H9 (cell line): ENCODE data around the gene TNRC6A. TPM values are rescaled to one million over a fixed set of nuclear protein-coding genes. Genes with fewer than 3 reads are reported as not detected.

Experiments used
- DNase-seq: peaks from one replicate; pipeline ENCODE4 v3.0.0-alpha.2; 2017
- H2AFZ ChIP-seq: one replicate; pipeline ENCODE4 v1.6.1; 2013; ENCODE audit warnings: mild to moderate bottlenecking, low read length, control low read depth, moderate library complexity
- H2AK5ac ChIP-seq: 2 replicates; pipeline ENCODE4 v1.6.1; 2013; ENCODE audit warnings: low read length, control low read depth, mixed read lengths; ENCODE audit not compliant: insufficient read length
- H2BK120ac ChIP-seq: one replicate; pipeline ENCODE4 v1.6.1; 2013; ENCODE audit warnings: low read depth, mild to moderate bottlenecking, low read length, control low read depth, inconsistent platforms; ENCODE audit not compliant: poor library complexity, severe bottlenecking
- H2BK12ac ChIP-seq: 2 replicates; pipeline ENCODE4 v1.6.1; 2013; ENCODE audit warnings: low read length, control low read depth, mixed read lengths, low read depth; ENCODE audit not compliant: insufficient read length
- H2BK15ac ChIP-seq: 2 replicates; pipeline ENCODE4 v1.6.1; 2013; ENCODE audit warnings: low read depth, low read length, control low read depth
- H2BK20ac ChIP-seq: one replicate; pipeline ENCODE4 v1.6.1; 2013; ENCODE audit warnings: low read depth, mild to moderate bottlenecking, low read length, control low read depth, inconsistent platforms; ENCODE audit not compliant: poor library complexity, severe bottlenecking
- H2BK5ac ChIP-seq: 2 replicates; pipeline ENCODE4 v1.6.1; 2013; ENCODE audit warnings: low read length, control low read depth, mixed read lengths; ENCODE audit not compliant: insufficient read length
- H3K14ac ChIP-seq: 2 replicates; pipeline ENCODE4 v1.6.1; 2013; ENCODE audit warnings: low read length, control low read depth; ENCODE audit not compliant: insufficient read depth
- H3K18ac ChIP-seq: 2 replicates; pipeline ENCODE4 v1.6.1; 2013; ENCODE audit warnings: low read depth, mild to moderate bottlenecking, mixed read lengths, low read length, control low read depth; ENCODE audit not compliant: insufficient read length
- H3K23ac ChIP-seq: 2 replicates; pipeline ENCODE4 v1.6.1; 2013; ENCODE audit warnings: low read length, control low read depth, mixed read lengths, low read depth; ENCODE audit not compliant: insufficient read length
- H3K23me2 ChIP-seq: 2 replicates; pipeline ENCODE4 v1.6.1; 2013; ENCODE audit warnings: low read depth, mild to moderate bottlenecking, mixed read lengths, low read length, control low read depth; ENCODE audit not compliant: insufficient read length, poor library complexity, severe bottlenecking
- H3K27ac ChIP-seq: 2 replicates; pipeline ENCODE4 v1.5.1; 2013; ENCODE audit warnings: low read length, control low read depth, mixed read lengths, low read depth; ENCODE audit not compliant: insufficient read length
- H3K27me3 ChIP-seq: 2 replicates; pipeline ENCODE4 v1.6.1; 2013; ENCODE audit warnings: low read length, control low read depth, inconsistent platforms; ENCODE audit not compliant: insufficient read depth
- H3K4ac ChIP-seq: 2 replicates; pipeline ENCODE4 v1.6.1; 2013; ENCODE audit warnings: low read depth, mild to moderate bottlenecking, control low read depth, inconsistent platforms, low read length, moderate library complexity
- H3K4me1 ChIP-seq: 2 replicates; pipeline ENCODE4 v1.6.1; 2013; ENCODE audit warnings: low read length, control low read depth, inconsistent platforms; ENCODE audit not compliant: insufficient read depth
- H3K4me2 ChIP-seq: 2 replicates; pipeline ENCODE4 v1.6.1; 2013; ENCODE audit warnings: low read length, control low read depth, mixed read lengths; ENCODE audit not compliant: insufficient read length, insufficient read depth
- H3K56ac ChIP-seq: 2 replicates; pipeline ENCODE4 v1.6.1; 2013; ENCODE audit warnings: low read depth, mild to moderate bottlenecking, mixed read lengths, low read length, control low read depth; ENCODE audit not compliant: insufficient read length
- H3K79me1 ChIP-seq: 2 replicates; pipeline ENCODE4 v1.6.1; 2013; ENCODE audit warnings: low read depth, mild to moderate bottlenecking, moderate library complexity, low read length, control low read depth, inconsistent platforms; ENCODE audit not compliant: insufficient read depth, poor library complexity, severe bottlenecking
- H3K79me2 ChIP-seq: 2 replicates; pipeline ENCODE4 v1.6.1; 2013; ENCODE audit warnings: low read length, control low read depth, inconsistent platforms; ENCODE audit not compliant: insufficient read depth
- H3K9ac ChIP-seq: 2 replicates; pipeline ENCODE4 v1.6.1; 2013; ENCODE audit warnings: low read length, control low read depth, mixed read lengths; ENCODE audit not compliant: insufficient read length; ENCODE audit errors: extremely low read depth
- H3K9me3 ChIP-seq: one replicate; pipeline ENCODE4 v1.6.1; 2013; ENCODE audit warnings: low read depth, low read length, inconsistent platforms; ENCODE audit not compliant: control insufficient read depth
- H3T11ph ChIP-seq: one replicate; pipeline ENCODE4 v1.6.1; 2013; ENCODE audit warnings: mild to moderate bottlenecking, low read length, control low read depth, inconsistent platforms
- H4K20me1 ChIP-seq: one replicate; pipeline ENCODE4 v1.6.1; 2013; ENCODE audit not compliant: control insufficient read depth, insufficient read length, insufficient read depth
- H4K5ac ChIP-seq: 2 replicates; pipeline ENCODE4 v1.6.1; 2013; ENCODE audit warnings: low read depth, mild to moderate bottlenecking, mixed read lengths, low read length, control low read depth; ENCODE audit not compliant: insufficient read length
- H4K8ac ChIP-seq: replicated peaks from 2 replicates; pipeline ENCODE4 v1.6.1; 2013; ENCODE audit warnings: low read length, control low read depth, mixed read lengths, low read depth; ENCODE audit not compliant: insufficient read length
- H4K91ac ChIP-seq: 2 replicates; pipeline ENCODE4 v1.6.1; 2013; ENCODE audit warnings: low read depth, mild to moderate bottlenecking, moderate library complexity, mixed read lengths, low read length, control low read depth; ENCODE audit not compliant: insufficient read length
- H3K27ac Mint-ChIP-seq, 3 experiments: 2 replicates in 2 of 3; 3 replicates in 1 of 3; pipeline ENCODE4 v1.8.0; 2020 to 2021; ENCODE audit warnings: mixed read lengths in 3 of 3, mild to moderate bottlenecking in 1 of 3, moderate library complexity in 1 of 3
- H3K27me3 Mint-ChIP-seq: 2 replicates; pipeline ENCODE4 v1.8.0; 2021; ENCODE audit warnings: low read depth, mild to moderate bottlenecking, moderate library complexity, mixed read lengths
- H3K36me3 Mint-ChIP-seq, 3 experiments: 2 replicates in 2 of 3; 3 replicates in 1 of 3; pipeline ENCODE4 v1.8.0; 2020 to 2021; ENCODE audit warnings: low read depth in 3 of 3, mixed read lengths in 3 of 3; ENCODE audit not compliant: insufficient read depth in 1 of 3
- H3K4me1 Mint-ChIP-seq, 2 experiments: 2 replicates each; pipeline ENCODE4 v1.8.0; 2020; ENCODE audit warnings: mixed read lengths in 2 of 2
- H3K4me3 Mint-ChIP-seq, 2 experiments: 2 replicates in 1 of 2; 3 replicates in 1 of 2; pipeline ENCODE4 v1.8.0; 2020 to 2021; ENCODE audit warnings: mild to moderate bottlenecking in 2 of 2, mixed read lengths in 2 of 2, moderate library complexity in 1 of 2
- H3K9me3 Mint-ChIP-seq, 2 experiments: 2 replicates in 1 of 2; 3 replicates in 1 of 2; pipeline ENCODE4 v1.8.0; 2020; ENCODE audit warnings: mild to moderate bottlenecking in 2 of 2, mixed read lengths in 2 of 2, moderate library complexity in 1 of 2
- CTCF ChIP-seq: fragments of 200-600 bp; sonication (generic); conservative IDR thresholded peaks from 3 replicates; pipeline ENCODE4 v1.8.0; 2021; ENCODE audit warnings: antibody characterized with exemption, mild to moderate bottlenecking
- WGBS: extraction: QIAGEN DNeasy Blood & Tissue Kit; methylation state at CpG from one replicate; pipeline ENCODE4 v1.1.7; 2013; ENCODE audit warnings: missing lambda C conversion rate, low lambda C conversion rate, mixed read lengths; ENCODE audit not compliant: insufficient read length; ENCODE audit errors: extremely low coverage; 5-methylcytosine and 5-hydroxymethylcytosine counted together
- total RNA-seq: library from RNA; stranded (reverse); gene quantifications from 2 replicates; pipeline ENCODE4 v1.2.1, GENCODE V29; 2021

The TNRC6A gene
- total RNA-seq, 1 experiment from 2014 or later, result 114 TPM

- H3K18ac ChIP-seq, result no peak overlapping the region
- H3K23me2 ChIP-seq, result no peaks in the 10 kb centered on the region
- no peak overlapping the region for H2AK5ac ChIP-seq
- H4K5ac ChIP-seq, result no peak overlapping the region
- H2BK120ac ChIP-seq, result no peak overlapping the region
- H3K27ac Mint-ChIP-seq, result peak overlapping the region in 1 of 3 experiments; percentile 84; a peak in 2 of 7 replicates
- H2BK20ac ChIP-seq, result no peak overlapping the region
- H4K8ac ChIP-seq, result no peak overlapping the region
- H3K14ac ChIP-seq, result no peak overlapping the region
- H3K27me3 ChIP-seq, result no peaks in the 10 kb centered on the region
- no peaks in the 10 kb centered on the region for H3K27me3 Mint-ChIP-seq
- no peaks in the 10 kb centered on the region for H3K79me1 ChIP-seq
- H3K23ac ChIP-seq, result no peak overlapping the region
- no peak overlapping the region for H4K91ac ChIP-seq
- no peak overlapping the region for H3K27ac ChIP-seq
- no peak overlapping the region for H3K9ac ChIP-seq
- no CpG with 5 or more reads among the region's 5 CpGs for WGBS
- H3K4me2 ChIP-seq, result no peak overlapping the region
- H3K36me3 Mint-ChIP-seq, result peaks cover 27 to 43% (median 41%) of the 10 kb centered on the region in 3 experiments
- H3K9me3 ChIP-seq, result no peaks in the 10 kb centered on the region
- H2BK12ac ChIP-seq, result no peak overlapping the region
- no peaks in the 10 kb centered on the region for H3K9me3 Mint-ChIP-seq
- H2BK15ac ChIP-seq, result no peak overlapping the region
- no peak overlapping the region for H3K4ac ChIP-seq
- H2BK5ac ChIP-seq, result no peak overlapping the region
- no peak overlapping the region for H3K56ac ChIP-seq
- no peak overlapping the region for H3K4me3 Mint-ChIP-seq
- H4K20me1 ChIP-seq, result no peaks in the 10 kb centered on the region
- no peak for DNase-seq
- peaks cover 10% of the 10 kb centered on the region; the same call in 1 of the 2 replicates for H3K4me1 ChIP-seq
- H3K79me2 ChIP-seq, result peaks cover 84% of the 10 kb centered on the region
- TF ChIP-seq CTCF, result no peak
- H3K4me1 Mint-ChIP-seq, result peaks cover 55 to 81% of the 10 kb centered on the region in 2 experiments
- no peak overlapping the region for H3T11ph ChIP-seq
- H2AFZ ChIP-seq, result no peak overlapping the region
Observed at GRCh38 chr16:24736758-24737157, 7.3 kb downstream of the TNRC6A start.
